Psoas muscle (tissue), 8 donors: ENCODE data around the gene NKX3-2. TPM values are rescaled to one million over a fixed set of nuclear protein-coding genes. Genes with fewer than 3 reads are reported as not detected.

Experiments
- ATAC-seq, 4 donors: fragments of 200-7000 bp; cut with Tn5 transposase; one replicate each; pipeline ENCODE4 v1.9.1; 2020; ENCODE audit warnings: moderate library complexity in 3 of 4, mild to moderate bottlenecking in 2 of 4
- DNase-seq, 2 donors: peaks; one replicate each; pipeline ENCODE4 v3.0.0-alpha.2; 2020
- H3K27ac ChIP-seq: fragments of 200-600 bp; one replicate; pipeline ENCODE4 v1.8.0; 2022
- H3K27me3 ChIP-seq, 3 donors: fragments of 200-600 bp in 1 of 3; one replicate each; pipeline versions ENCODE4 v1.6.1 to v1.8.0; 2013 to 2022; ENCODE audit warnings: low read length in 2 of 3, mild to moderate bottlenecking in 2 of 3, moderate library complexity in 1 of 3; ENCODE audit not compliant: insufficient read depth in 3 of 3
- H3K36me3 ChIP-seq, 2 donors: fragments of 200-600 bp in 1 of 2; one replicate each; pipeline versions ENCODE4 v1.6.1 to v1.8.0; 2013 to 2022; ENCODE audit warnings: low read depth in 1 of 2, mild to moderate bottlenecking in 1 of 2, moderate library complexity in 1 of 2; ENCODE audit not compliant: insufficient read depth in 1 of 2
- H3K4me1 ChIP-seq: fragments of 200-600 bp; one replicate; pipeline ENCODE4 v1.8.0; 2022
- H3K4me3 ChIP-seq: fragments of 200-600 bp; one replicate; pipeline ENCODE4 v1.8.0; 2022; ENCODE audit warnings: mild to moderate bottlenecking
- H3K9me3 ChIP-seq: fragments of 200-600 bp; one replicate; pipeline ENCODE4 v1.8.0; 2022
- CTCF ChIP-seq: fragments of 200-600 bp; IDR thresholded peaks from one replicate; pipeline ENCODE4 v1.8.0; 2022; ENCODE audit warnings: antibody characterized with exemption
- WGBS, 3 donors: extraction: QIAGEN DNeasy Blood & Tissue Kit; methylation state at CpG; one replicate each; pipeline versions ENCODE4 v1.1.6 to v1.1.7; 2013; 5-methylcytosine and 5-hydroxymethylcytosine counted together
- intact Hi-C, 2 donors: fragments of 100-400 bp; cut with DNase I; formaldehyde crosslinking; loops; one replicate each; pipeline versions ENCODE4 v1.11.0 to v1.14.2; 2022
- polyA plus RNA-seq, 3 donors: library from polyadenylated mRNA; stranded (reverse); fragments of 200-250 nt; gene quantifications; one replicate each; pipeline ENCODE4 v1.2.3, GENCODE V29; 2013
- total RNA-seq, 4 donors: library from RNA; stranded (reverse); fragmentation: NEBNext Ultra II Directional in 2 of 4; extraction: Animal tissue kit (Norgen Biotek cat#: 25700) in 2 of 4; gene quantifications; one replicate each; pipeline versions ENCODE4 v1.2.1 to v1.2.4, GENCODE V29; 2021 to 2023
- donor health status: healthy with polysubstance abuse.
- donor health status: DM: no; HTN: no; CAD: no; lungs with moderate emphysema.
- donor health status: Bipolar disorder and iron deficiency.
- donor health status: healthy.
- donor health status: DM: yes; HTN: yes; CAD: no.
- donor health status: DM: no; HTN: no; CAD: no.
- donor health status: DM: no; HTN: no; CAD: no.
- donor health status: DM: yes; HTN: yes; CAD: no.

Gene NKX3-2
- total and polyA plus RNA-seq, 7 donors: 0.01 to 0.08 TPM; not detected in 5

- 1 to 3% (median 2%) methylated on average over 39 of the region's 39 CpGs for WGBS, 3 donors
- DNase-seq (no peak), ATAC-seq (no peak)
- Histone ChIP-seq H3K4me3 (no peak overlapping the region), H3K27ac (no peak overlapping the region), H3K4me1 (no peaks in the 10 kb centered on the region), H3K9me3 (no peaks in the 10 kb centered on the region), H3K27me3 (peaks cover 3 to 99% (median 61%) of the 10 kb centered on the region in 3 donors), H3K36me3 (no peaks in the 10 kb centered on the region)
- intact Hi-C loops: no loop called here
- no peak for TF ChIP-seq CTCF
Measured at GRCh38 chr4:13535708-13536361, 8.5 kb downstream of the NKX3-2 start.

GRCh38 chr4:13535118-13535517 is 9.2 kb downstream of the NKX3-2 start:
- Histone ChIP-seq H3K27ac (no peak overlapping the region), H3K36me3 (no peaks in the 10 kb centered on the region), H3K4me3 (no peak overlapping the region), H3K4me1 (no peaks in the 10 kb centered on the region), H3K27me3 (peaks cover 3 to 99% (median 67%) of the 10 kb centered on the region in 3 donors), H3K9me3 (no peaks in the 10 kb centered on the region)
- no peak for DNase-seq
- TF ChIP-seq CTCF: no peak
- intact Hi-C loops: no loop called here
- WGBS, 3 donors: 2 to 6% (median 2%) methylated on average over 18 of the region's 18 CpGs
- no peak for ATAC-seq

GRCh38 chr4:13534344-13535063 is 9.8 kb downstream of the NKX3-2 start:
- intact Hi-C loops: no loop called here
- no peak for DNase-seq
- no peak for ATAC-seq
- Histone ChIP-seq H3K9me3 (no peaks in the 10 kb centered on the region), H3K36me3 (no peaks in the 10 kb centered on the region), H3K27ac (no peak overlapping the region), H3K4me1 (no peaks in the 10 kb centered on the region), H3K27me3 (peaks cover 3 to 97% (median 66%) of the 10 kb centered on the region in 3 donors), H3K4me3 (no peak overlapping the region)
- TF ChIP-seq CTCF: no peak
- 2 to 4% (median 2%) methylated on average over 32 of the region's 32 CpGs for WGBS, 3 donors

- DNase-seq (no peak), ATAC-seq (no peak)
- Histone ChIP-seq H3K27ac (no peak overlapping the region), H3K4me3 (no peak overlapping the region), H3K27me3 (peaks cover 3 to 97% (median 68%) of the 10 kb centered on the region in 3 donors), H3K36me3 (no peaks in the 10 kb centered on the region), H3K9me3 (no peaks in the 10 kb centered on the region), H3K4me1 (no peaks in the 10 kb centered on the region)
- TF ChIP-seq CTCF: no peak
- intact Hi-C loops: no loop called here
- 7 to 10% (median 8%) methylated on average over 13 of the region's 13 CpGs for WGBS, 3 donors
Measured at GRCh38 chr4:13533670-13534343, 10.5 kb downstream of the NKX3-2 start.
